ENCODE data around the gene SEC14L2.

DNA sequence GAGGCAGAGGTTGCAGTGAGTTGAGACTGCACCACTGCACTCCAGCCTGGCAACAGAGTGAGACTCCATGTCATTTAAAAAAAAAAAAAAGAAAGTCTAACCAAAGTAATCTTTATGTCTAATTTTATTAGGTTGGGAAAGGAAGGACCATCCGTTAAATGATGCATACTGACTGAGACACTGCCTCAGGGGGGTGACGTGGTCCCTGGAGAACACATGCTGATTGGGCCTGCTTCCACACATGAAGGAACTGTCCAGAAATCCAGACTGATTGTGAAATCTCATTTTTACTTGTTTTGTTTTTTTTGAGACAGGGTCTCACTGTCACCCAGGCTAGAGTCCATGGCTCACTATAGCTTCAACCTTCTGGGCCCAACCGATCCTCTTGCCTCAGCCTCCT is 45.6 kb upstream of the SEC14L2 start:
- no peak for TF ChIP-seq POLR2AphosphoS5 (IDR thresholded peaks at IDR 0.05; ENCODE audit: low read depth, low read length)
- no peak for TF ChIP-seq POLR2A (IDR thresholded peaks at IDR 0.05; ENCODE audit: low read depth, low read length)
- TF ChIP-seq SPI1 (IDR thresholded peaks at IDR 0.05; ENCODE audit: low read depth, low read length), result no peak

Data from GM12891 (cell line).